IMR-90 (cell line): ENCODE results near the gene PCNX2. TPM values are rescaled to one million over a fixed set of nuclear protein-coding genes. Genes with fewer than 3 reads are reported as not detected.

Experiments used
- ATAC-seq: fragments of 200-7000 bp; cut with Tn5 transposase; 2 replicates; pipeline ENCODE4 v1.9.1; 2020; ENCODE audit warnings: low read depth, mild to moderate bottlenecking, moderate library complexity
- BruUV-seq: library from RNA; stranded (reverse); fragments of 400-500 nt; replicated peaks from 2 replicates; lab custom pipeline; 2021; lab: Mats Ljungman, UMichigan
- CTCF ChIA-PET: fragments of 300-600 bp; formaldehyde crosslinking; extraction: SDS; loops from one replicate; lab custom pipeline; 2021; ENCODE audit warnings: antibody characterized with exemption; lab: Yijun Ruan, JAX
- POLR2A ChIA-PET: fragments of 300-600 bp; sonication (Branson Sonifier 250); formaldehyde crosslinking; loops from one replicate; lab custom pipeline; 2022; ENCODE audit warnings: antibody characterized with exemption; ENCODE audit not compliant: unreplicated experiment; lab: Charles Lee
- DNase-seq: peaks from one replicate; pipeline ENCODE4 v3.0.0; 2013
- H2AFZ ChIP-seq: replicated peaks from 2 replicates; pipeline ENCODE3; 2013; ENCODE audit warnings: low read length, mild to moderate bottlenecking; ENCODE audit not compliant: poor library complexity
- H2AK5ac ChIP-seq: 2 replicates; pipeline ENCODE4 v1.6.1; 2013; ENCODE audit warnings: low read depth, low read length, inconsistent platforms
- H2AK9ac ChIP-seq: replicated peaks from 2 replicates; pipeline ENCODE3; 2013; ENCODE audit warnings: mild to moderate bottlenecking, low read depth, low read length, moderate library complexity; ENCODE audit not compliant: poor library complexity
- H2BK120ac ChIP-seq: 2 replicates; pipeline ENCODE4 v1.6.1; 2013; ENCODE audit warnings: low read depth, low read length, inconsistent platforms
- H2BK15ac ChIP-seq: 3 replicates; pipeline ENCODE4 v1.6.1; 2013; ENCODE audit warnings: low read depth, low read length, inconsistent platforms
- H2BK20ac ChIP-seq: 2 replicates; pipeline ENCODE4 v1.6.1; 2013; ENCODE audit warnings: low read depth, mild to moderate bottlenecking, inconsistent platforms, low read length, moderate library complexity
- H2BK5ac ChIP-seq: 2 replicates; pipeline ENCODE4 v1.6.1; 2013; ENCODE audit warnings: mild to moderate bottlenecking, low read depth, low read length, inconsistent platforms; ENCODE audit not compliant: poor library complexity, severe bottlenecking
- H3K14ac ChIP-seq: replicated peaks from 2 replicates; pipeline ENCODE4 v1.6.1; 2013; ENCODE audit warnings: low read depth, low read length, inconsistent platforms
- H3K18ac ChIP-seq: 2 replicates; pipeline ENCODE4 v1.6.1; 2013; ENCODE audit warnings: low read depth, low read length, control low read depth
- H3K23ac ChIP-seq: 2 replicates; pipeline ENCODE4 v1.6.1; 2013; ENCODE audit warnings: low read depth, low read length, inconsistent platforms
- H3K27ac ChIP-seq: 2 replicates; pipeline ENCODE4 v1.5.1; 2013; ENCODE audit warnings: mild to moderate bottlenecking, control low read depth, low read length; ENCODE audit not compliant: insufficient read depth
- H3K27me3 ChIP-seq: 2 replicates; pipeline ENCODE4 v1.6.1; 2013; ENCODE audit warnings: low read length; ENCODE audit not compliant: control insufficient read depth, insufficient read depth
- H3K36me3 ChIP-seq: 2 replicates; pipeline ENCODE4 v1.6.1; 2013; ENCODE audit warnings: low read length, mixed read lengths; ENCODE audit not compliant: control insufficient read depth, insufficient read depth
- H3K4ac ChIP-seq: 2 replicates; pipeline ENCODE4 v1.6.1; 2013; ENCODE audit warnings: low read depth, low read length, inconsistent platforms
- H3K4me1 ChIP-seq: 2 replicates; pipeline ENCODE4 v1.6.1; 2013; ENCODE audit warnings: low read length, mixed read lengths; ENCODE audit not compliant: control insufficient read depth, insufficient read depth
- H3K4me2 ChIP-seq: 2 replicates; pipeline ENCODE4 v1.6.1; 2013; ENCODE audit warnings: low read depth, mild to moderate bottlenecking, control low read depth, low read length, moderate library complexity
- H3K4me3 ChIP-seq: 2 replicates; pipeline ENCODE4 v1.5.1; 2013; ENCODE audit warnings: low read depth, mild to moderate bottlenecking, control low read depth, low read length, moderate library complexity; ENCODE audit not compliant: insufficient read depth
- H3K56ac ChIP-seq: 2 replicates; pipeline ENCODE4 v1.6.1; 2013; ENCODE audit warnings: low read length, inconsistent platforms; ENCODE audit not compliant: insufficient read depth; ENCODE audit errors: extremely low read depth
- H3K79me1 ChIP-seq, 2 experiments: 2 replicates each; pipeline ENCODE4 v1.6.1; 2013; ENCODE audit warnings: low read length in 2 of 2, inconsistent platforms in 1 of 2, low read depth in 1 of 2
- H3K9ac ChIP-seq: 2 replicates; pipeline ENCODE4 v1.6.1; 2013; ENCODE audit warnings: low read depth, low read length, control low read depth
- H3K9me1 ChIP-seq: 2 replicates; pipeline ENCODE4 v1.6.1; 2013; ENCODE audit warnings: low read length, inconsistent platforms; ENCODE audit not compliant: insufficient read depth
- H3K9me3 ChIP-seq: 2 replicates; pipeline ENCODE4 v1.6.1; 2013; ENCODE audit warnings: low read length; ENCODE audit not compliant: control insufficient read depth, insufficient read depth
- H4K20me1 ChIP-seq: 2 replicates; pipeline ENCODE4 v1.6.1; 2013; ENCODE audit warnings: low read length, inconsistent platforms; ENCODE audit not compliant: insufficient read depth
- H4K5ac ChIP-seq: 2 replicates; pipeline ENCODE4 v1.6.1; 2013; ENCODE audit warnings: mild to moderate bottlenecking, low read depth, low read length, control low read depth
- H4K8ac ChIP-seq, 2 experiments: 2 replicates each; pipeline ENCODE4 v1.6.1; 2013; ENCODE audit warnings: low read depth in 2 of 2, low read length in 2 of 2, control low read depth in 1 of 2, inconsistent platforms in 1 of 2
- H4K91ac ChIP-seq: 2 replicates; pipeline ENCODE4 v1.6.1; 2013; ENCODE audit warnings: low read depth, low read length, inconsistent platforms; ENCODE audit not compliant: insufficient read depth
- BHLHE40 ChIP-seq: fragments of 150-350 bp; IDR thresholded peaks from 2 replicates; pipeline ENCODE4 v1.6.1; 2016; ENCODE audit warnings: mild to moderate bottlenecking, low read depth, low read length
- CEBPB ChIP-seq: IDR thresholded peaks from 2 replicates; pipeline ENCODE4 v1.6.1; 2012; ENCODE audit warnings: low read depth, low read length, improper control_type of control experiment
- CTCF ChIP-seq: conservative IDR thresholded peaks from 2 replicates; pipeline ENCODE4 v1.5.1; 2012; ENCODE audit warnings: mild to moderate bottlenecking, low read depth, low read length, improper control_type of control experiment
- ELK1 ChIP-seq: fragments of 150-350 bp; IDR thresholded peaks from 2 replicates; pipeline ENCODE4 v1.6.1; 2016; ENCODE audit warnings: low read depth, mild to moderate bottlenecking, low read length, moderate library complexity, borderline replicate concordance
- MAZ ChIP-seq: IDR thresholded peaks from 2 replicates; pipeline ENCODE4 v1.6.1; 2012; ENCODE audit warnings: low read depth, mild to moderate bottlenecking, low read length, improper control_type of control experiment, moderate library complexity, borderline replicate concordance
- MXI1 ChIP-seq: IDR thresholded peaks from 2 replicates; pipeline ENCODE4 v1.6.1; 2012; ENCODE audit warnings: low read depth, mild to moderate bottlenecking, low read length, moderate library complexity, borderline replicate concordance
- NFE2L2 ChIP-seq: fragments of 150-350 bp; IDR thresholded peaks from 2 replicates; pipeline ENCODE4 v1.6.1; 2016; ENCODE audit warnings: low read depth, mild to moderate bottlenecking, low read length
- POLR2A ChIP-seq: IDR thresholded peaks from 2 replicates; pipeline ENCODE4 v1.6.1; 2012; ENCODE audit warnings: mild to moderate bottlenecking, low read depth, low read length
- RCOR1 ChIP-seq: IDR thresholded peaks from 2 replicates; pipeline ENCODE4 v1.6.1; 2012; ENCODE audit warnings: mild to moderate bottlenecking, low read length, improper control_type of control experiment; ENCODE audit not compliant: insufficient replicate concordance
- RFX5 ChIP-seq: IDR thresholded peaks from 2 replicates; pipeline ENCODE4 v1.8.0; 2012; ENCODE audit warnings: low read depth, mild to moderate bottlenecking, low read length, moderate library complexity
- USF2 ChIP-seq: fragments of 150-350 bp; IDR thresholded peaks from 2 replicates; pipeline ENCODE4 v1.6.1; 2017; ENCODE audit warnings: mild to moderate bottlenecking, antibody characterized with exemption, low read length, low read depth
- WGBS, 2 experiments: methylation state at CpG; one replicate each; pipeline versions ENCODE4 v1.1.5 to v1.1.7; 2013; ENCODE audit warnings: missing lambda C conversion rate in 2 of 2; ENCODE audit not compliant: insufficient read length in 1 of 2; ENCODE audit errors: extremely low coverage in 2 of 2; 5-methylcytosine and 5-hydroxymethylcytosine counted together
- dilution Hi-C: fragments of 300-500 bp; cut with HindIII; formaldehyde crosslinking; loops from one replicate; pipeline ENCODE4 v1.14.3; 2018; ENCODE audit warnings: low sequenced_read_pairs; ENCODE audit not compliant: unreplicated experiment
- in situ Hi-C: fragments of 300-500 bp; cut with MboI; formaldehyde crosslinking; loops from 3 replicates; pipeline ENCODE4 v1.14.3; 2019; ENCODE audit warnings: low sequenced_read_pairs, inconsistent platforms, mixed read lengths
- intact Hi-C: fragments of 100-400 bp; cut with micrococcal nuclease; formaldehyde crosslinking; loops from 2 replicates; pipeline ENCODE4 v1.10.0; 2022
- polyA plus RNA-seq, 3 experiments: library from polyadenylated mRNA; depleted of rRNA; stranded (reverse); fragments of >200 nt; gene quantifications; 2 replicates each; pipeline ENCODE4 v1.2.3, GENCODE V29; 2012; ENCODE audit warnings: low replicate concordance in 1 of 3
- total RNA-seq: library from RNA; depleted of rRNA; stranded (reverse); fragments of >200 nt; gene quantifications from 2 replicates; pipeline ENCODE4 v1.2.3, GENCODE V29; 2012

Gene PCNX2
- total and polyA plus RNA-seq, 2 of the 4 experiments (the other 2 are of a cell fraction): 15.9 to 22.6 TPM

- H3K56ac ChIP-seq: no peak overlapping the region
- H3K18ac ChIP-seq: peak overlapping the region; percentile 20; the same call in 1 of the 2 replicates
- BruUV-seq: no TSS peak
- no peaks in the 10 kb centered on the region for H3K79me1 ChIP-seq
- intact Hi-C loops: no loop called here
- H3K4me3 ChIP-seq: no peak overlapping the region
- H3K9me1 ChIP-seq: peaks cover 3% of the 10 kb centered on the region
- H2BK120ac ChIP-seq: no peak overlapping the region
- no peak overlapping the region for H3K14ac ChIP-seq
- TF ChIP-seq RFX5: no peak
- TF ChIP-seq BHLHE40: no peak
- no peak for TF ChIP-seq USF2
- TF ChIP-seq CTCF: no peak
- TF ChIP-seq ELK1: no peak
- no peak for TF ChIP-seq NFE2L2
- TF ChIP-seq MAZ: no peak
- TF ChIP-seq MXI1: no peak
- no peak for TF ChIP-seq CEBPB
- no peak for TF ChIP-seq RCOR1
- no peak for TF ChIP-seq POLR2A
- H2AK5ac ChIP-seq: 0 out of 2 replicates have a peak overlapping the region, but pooled peaks have one; percentile 6
- dilution Hi-C loops: no loop called here
- H3K4me2 ChIP-seq: no peak overlapping the region
- no peak overlapping the region for H4K8ac ChIP-seq
- H4K20me1 ChIP-seq: no peaks in the 10 kb centered on the region
- H2AFZ ChIP-seq: no peak overlapping the region
- H3K9ac ChIP-seq: no peak overlapping the region
- ChIA-PET POLR2A (no interaction called here), CTCF (no interaction called here)
- H2BK20ac ChIP-seq: no peak overlapping the region
- WGBS, 2 experiments: no CpG with 5 or more reads among the region's 5 CpGs
- in situ Hi-C loops: no loop called here
- no peak overlapping the region for H2BK5ac ChIP-seq
- H3K4me1 ChIP-seq: peaks cover 4% of the 10 kb centered on the region; the same call in 1 of the 2 replicates
- peak overlapping the region; percentile 41; the same call in 1 of the 2 replicates for H3K27ac ChIP-seq
- no peak overlapping the region for H4K91ac ChIP-seq
- H2BK15ac ChIP-seq: no peak overlapping the region
- H3K4ac ChIP-seq: peak overlapping the region; percentile 13; the same call in 1 of the 2 replicates
- H3K36me3 ChIP-seq: peaks cover 2% of the 10 kb centered on the region
- no peak overlapping the region for H3K23ac ChIP-seq
- H3K27me3 ChIP-seq: no peaks in the 10 kb centered on the region
- H3K9me3 ChIP-seq: no peaks in the 10 kb centered on the region
- H4K5ac ChIP-seq: peak overlapping the region; percentile 21; the same call in 1 of the 2 replicates
- no peak for DNase-seq
- H2AK9ac ChIP-seq: no peak overlapping the region
- no peak for ATAC-seq
These were observed 155.0 kb downstream of the PCNX2 start for GRCh38 chr1:233140499-233140898.
